Activated CD8-positive, alpha-beta T cell treated with anti-CD3 and anti-CD28 coated beads, Interleukin-2, amount 10 ng/mL, durations not matched to agents 7 days and 5 days (primary cell): ENCODE data around the gene IKZF2. TPM values are rescaled to one million over a fixed set of nuclear protein-coding genes. Genes with fewer than 3 reads are reported as not detected.

Experiments used
- ATAC-seq: fragments of 150-1000 bp; cut with Tn5 transposase; one replicate; pipeline ENCODE4 v1.10.0; 2021; ENCODE audit warnings: moderate library complexity
- CTCF ChIA-PET: fragments of 350-600 bp; sonication (Branson Sonifier 250); formaldehyde crosslinking; loops from one replicate; lab custom pipeline; 2021; ENCODE audit warnings: antibody characterized with exemption; lab: Charles Lee
- POLR2A ChIA-PET: fragments of 350-600 bp; sonication (Branson Sonifier 250); formaldehyde crosslinking; loops from one replicate; lab custom pipeline; 2021; ENCODE audit warnings: antibody characterized with exemption; lab: Charles Lee
- DNase-seq: peaks from one replicate; pipeline ENCODE4 v3.0.0-alpha.2; 2020
- H3K27ac Mint-ChIP-seq: one replicate; pipeline ENCODE4 v1.8.0; 2021; ENCODE audit warnings: mild to moderate bottlenecking, mixed read lengths
- H3K27me3 Mint-ChIP-seq: one replicate; pipeline ENCODE4 v1.8.0; 2021; ENCODE audit warnings: low read depth, mixed read lengths
- H3K36me3 Mint-ChIP-seq: one replicate; pipeline ENCODE4 v1.8.0; 2021; ENCODE audit warnings: low read depth, mixed read lengths
- H3K4me1 Mint-ChIP-seq: one replicate; pipeline ENCODE4 v1.8.0; 2021; ENCODE audit warnings: low read depth, mixed read lengths
- H3K4me3 Mint-ChIP-seq: one replicate; pipeline ENCODE4 v1.8.0; 2021; ENCODE audit warnings: mild to moderate bottlenecking, mixed read lengths
- H3K9me3 Mint-ChIP-seq: one replicate; pipeline ENCODE4 v1.8.0; 2022; ENCODE audit warnings: mixed read lengths; ENCODE audit not compliant: insufficient read depth
- total RNA-seq, 2 experiments: library from RNA; stranded (reverse); gene quantifications; one replicate each; pipeline ENCODE4 v1.2.3, GENCODE V29; 2021

Gene IKZF2
- total RNA-seq, 2 experiments from 2014 or later = 29.7 to 30.8 TPM

- DNase-seq = no peak
Measured at GRCh38 chr2:213068676-213069359, 82.6 kb downstream of the IKZF2 start.

GRCh38 chr2:213067888-213068287, 83.5 kb downstream of the IKZF2 start:
- POLR2A ChIA-PET = no interaction called here
- Mint-ChIP-seq H3K27me3 (peaks cover 5% of the 10 kb centered on the region), H3K27ac (no peak overlapping the region), H3K36me3 (peaks cover 10% of the 10 kb centered on the region), H3K9me3 (no peaks in the 10 kb centered on the region), H3K4me1 (peaks cover 36% of the 10 kb centered on the region), H3K4me3 (no peak overlapping the region)
- no peak for DNase-seq
- no peak for ATAC-seq
- CTCF ChIA-PET = interaction anchor here (1.2 kb wide), 1 partner anchor 81 kb away, joined by 3 read pairs; no protein-coding TSS in a partner anchor

More at GRCh38 chr2:213068676-213069359, 82.6 kb downstream of the IKZF2 start:
- POLR2A ChIA-PET = no interaction called here
- peaks cover 8% of the 10 kb centered on the region for H3K36me3 Mint-ChIP-seq
- H3K4me3 Mint-ChIP-seq = no peak overlapping the region
- H3K27ac Mint-ChIP-seq = no peak overlapping the region
- no peaks in the 10 kb centered on the region for H3K9me3 Mint-ChIP-seq
- peaks cover 5% of the 10 kb centered on the region for H3K27me3 Mint-ChIP-seq
- CTCF ChIA-PET = interaction anchor here (1.0 to 1.6 kb wide), 3 partner anchors 12 to 85 kb away, joined by 3 to 5 read pairs (median 3); partner anchors contain the start of gene IKZF2
- H3K4me1 Mint-ChIP-seq = peaks cover 29% of the 10 kb centered on the region
- ATAC-seq = no peak

GRCh38 chr2:213066443-213066743, 85.0 kb downstream of the IKZF2 start:
- ChIA-PET CTCF (interaction anchor here (1.2 kb wide), 1 partner anchor 17 kb away, joined by 3 read pairs; no protein-coding TSS in a partner anchor), POLR2A (no interaction called here)
- peaks cover 5% of the 10 kb centered on the region for H3K27me3 Mint-ChIP-seq
- DNase-seq = no peak
- peak overlapping the region; percentile 64 for H3K4me3 Mint-ChIP-seq
- peaks cover 36% of the 10 kb centered on the region for H3K4me1 Mint-ChIP-seq
- ATAC-seq = no peak
- peaks cover 8% of the 10 kb centered on the region for H3K36me3 Mint-ChIP-seq
- H3K9me3 Mint-ChIP-seq = no peaks in the 10 kb centered on the region
- H3K27ac Mint-ChIP-seq = no peak overlapping the region

- Mint-ChIP-seq H3K4me3 (peak overlapping the region; percentile 64), H3K4me1 (peaks cover 36% of the 10 kb centered on the region), H3K36me3 (peaks cover 8% of the 10 kb centered on the region), H3K27me3 (peaks cover 5% of the 10 kb centered on the region), H3K9me3 (no peaks in the 10 kb centered on the region), H3K27ac (peak overlapping the region; percentile 66)
- CTCF ChIA-PET = interaction anchor here (1.2 kb wide), 1 partner anchor 17 kb away, joined by 3 read pairs; no protein-coding TSS in a partner anchor
- ATAC-seq = peak; percentile 88
- POLR2A ChIA-PET = interaction anchor here (0.5 kb wide), 1 partner anchor 167 kb away, joined by 4 read pairs; no protein-coding TSS in a partner anchor
- DNase-seq = peak; percentile 41
Measured at GRCh38 chr2:213065583-213066442, 85.6 kb downstream of the IKZF2 start.

- Mint-ChIP-seq H3K9me3 (peaks cover 1% of the 10 kb centered on the region), H3K27me3 (peaks cover 2% of the 10 kb centered on the region), H3K4me1 (peaks cover 31% of the 10 kb centered on the region), H3K27ac (no peak overlapping the region), H3K36me3 (peaks cover 6% of the 10 kb centered on the region), H3K4me3 (no peak overlapping the region)
- POLR2A ChIA-PET = no interaction called here
- DNase-seq (no peak), ATAC-seq (no peak)
- CTCF ChIA-PET = no interaction called here
Measured at GRCh38 chr2:213064099-213064498, 87.3 kb downstream of the IKZF2 start.

GRCh38 chr2:213057977-213058376, 93.4 kb downstream of the IKZF2 start:
- ChIA-PET CTCF (interaction anchor here (0.9 kb wide), 1 partner anchor 11 kb away, joined by 3 read pairs; no protein-coding TSS in a partner anchor), POLR2A (no interaction called here)
- no peaks in the 10 kb centered on the region for H3K27me3 Mint-ChIP-seq
- H3K4me1 Mint-ChIP-seq = peaks cover 17% of the 10 kb centered on the region
- peaks cover 5% of the 10 kb centered on the region for H3K9me3 Mint-ChIP-seq
- H3K36me3 Mint-ChIP-seq = peaks cover 30% of the 10 kb centered on the region
- H3K4me3 Mint-ChIP-seq = no peak overlapping the region
- ATAC-seq (no peak), DNase-seq (no peak)
- H3K27ac Mint-ChIP-seq = no peak overlapping the region

GRCh38 chr2:213046431-213046830, 105.0 kb downstream of the IKZF2 start:
- H3K27me3 Mint-ChIP-seq = no peaks in the 10 kb centered on the region
- peaks cover 6% of the 10 kb centered on the region for H3K9me3 Mint-ChIP-seq
- POLR2A ChIA-PET = interaction anchor here (0.7 kb wide), 1 partner anchor 121 kb away, joined by 3 read pairs; no protein-coding TSS in a partner anchor
- H3K4me1 Mint-ChIP-seq = no peaks in the 10 kb centered on the region
- H3K36me3 Mint-ChIP-seq = peaks cover 50% of the 10 kb centered on the region
- CTCF ChIA-PET = interaction anchor here (0.9 kb wide), 1 partner anchor 11 kb away, joined by 3 read pairs; no protein-coding TSS in a partner anchor
- H3K4me3 Mint-ChIP-seq = no peak overlapping the region
- DNase-seq (no peak), ATAC-seq (no peak)
- H3K27ac Mint-ChIP-seq = no peak overlapping the region

- Mint-ChIP-seq H3K4me1 (no peaks in the 10 kb centered on the region), H3K9me3 (no peaks in the 10 kb centered on the region)
Measured at GRCh38 chr2:213043566-213043965, 107.8 kb downstream of the IKZF2 start.

GRCh38 chr2:213042262-213042661, 109.2 kb downstream of the IKZF2 start:
- no peak overlapping the region for H3K27ac Mint-ChIP-seq
- no peak overlapping the region for H3K4me3 Mint-ChIP-seq
- H3K9me3 Mint-ChIP-seq = no peaks in the 10 kb centered on the region
- peaks cover 10% of the 10 kb centered on the region for H3K4me1 Mint-ChIP-seq
- ChIA-PET CTCF (interaction anchor here (0.6 kb wide), 1 partner anchor 115 kb away, joined by 3 read pairs; no protein-coding TSS in a partner anchor), POLR2A (no interaction called here)
- ATAC-seq = no peak
- H3K27me3 Mint-ChIP-seq = no peaks in the 10 kb centered on the region
- H3K36me3 Mint-ChIP-seq = peaks cover 46% of the 10 kb centered on the region
- no peak for DNase-seq

More at GRCh38 chr2:213043566-213043965, 107.8 kb downstream of the IKZF2 start:
- H3K27ac Mint-ChIP-seq = no peak overlapping the region
- POLR2A ChIA-PET = interaction anchor here (0.9 kb wide), 1 partner anchor 191 kb away, joined by 3 read pairs; no protein-coding TSS in a partner anchor
- ATAC-seq = no peak
- DNase-seq = no peak
- no peaks in the 10 kb centered on the region for H3K27me3 Mint-ChIP-seq
- no peak overlapping the region for H3K4me3 Mint-ChIP-seq
- CTCF ChIA-PET = interaction anchor here (0.9 kb wide), 1 partner anchor 9 kb away, joined by 3 read pairs; no protein-coding TSS in a partner anchor
- H3K36me3 Mint-ChIP-seq = peaks cover 41% of the 10 kb centered on the region

GRCh38 chr2:213036836-213037235, 114.6 kb downstream of the IKZF2 start:
- H3K27ac Mint-ChIP-seq = no peak overlapping the region
- ChIA-PET POLR2A (no interaction called here), CTCF (no interaction called here)
- no peaks in the 10 kb centered on the region for H3K27me3 Mint-ChIP-seq
- H3K36me3 Mint-ChIP-seq = peaks cover 36% of the 10 kb centered on the region
- ATAC-seq = no peak
- no peak overlapping the region for H3K4me3 Mint-ChIP-seq
- no peak for DNase-seq
- H3K9me3 Mint-ChIP-seq = no peaks in the 10 kb centered on the region
- peaks cover 34% of the 10 kb centered on the region for H3K4me1 Mint-ChIP-seq

- CTCF ChIA-PET = interaction anchor here (0.9 to 1.4 kb wide), 2 partner anchors 9 to 16 kb away, joined by 3 read pairs; no protein-coding TSS in a partner anchor
- H3K27ac Mint-ChIP-seq = no peak overlapping the region
Measured at GRCh38 chr2:213034585-213034984, 116.8 kb downstream of the IKZF2 start.

More at GRCh38 chr2:213034585-213034984, 116.8 kb downstream of the IKZF2 start:
- POLR2A ChIA-PET = no interaction called here
- no peak for DNase-seq
- no peaks in the 10 kb centered on the region for H3K9me3 Mint-ChIP-seq
- ATAC-seq = peak; percentile 57
- H3K36me3 Mint-ChIP-seq = peaks cover 34% of the 10 kb centered on the region
- peaks cover 38% of the 10 kb centered on the region for H3K4me1 Mint-ChIP-seq
- no peak overlapping the region for H3K4me3 Mint-ChIP-seq
- no peaks in the 10 kb centered on the region for H3K27me3 Mint-ChIP-seq
